GM06990 (cell line): ENCODE results near the gene PIGQ.

Experiments
- DNase-seq: peaks from one replicate; pipeline ENCODE4 v3.0.0-alpha.2; 2011; ENCODE audit not compliant: insufficient read length; ENCODE audit errors: extremely low read depth
- H3K27me3 ChIP-seq: replicated peaks from 2 replicates; pipeline ENCODE4 v1.6.0; 2011; ENCODE audit warnings: low read length; ENCODE audit not compliant: control insufficient read depth, insufficient read depth
- H3K36me3 ChIP-seq: 2 replicates; pipeline ENCODE4 v1.5.1; 2011; ENCODE audit warnings: low read length; ENCODE audit not compliant: control insufficient read depth, insufficient read depth
- H3K4me3 ChIP-seq: replicated peaks from 2 replicates; pipeline ENCODE4 v1.5.1; 2011; ENCODE audit warnings: low read depth, mild to moderate bottlenecking, control low read depth, low read length
- CTCF ChIP-seq: IDR thresholded peaks from 2 replicates; pipeline ENCODE4 v1.5.1; 2011; ENCODE audit warnings: low read length, control low read depth, mild to moderate bottlenecking, inconsistent platforms; ENCODE audit not compliant: insufficient read depth, poor library complexity, severe bottlenecking

The PIGQ gene

GRCh38 chr16:620700-621525 lies 51.1 kb downstream of the PIGQ start:
- no peak for DNase-seq
- H3K36me3 ChIP-seq = no peaks in the 10 kb centered on the region; the same call in 1 of the 2 replicates
- TF ChIP-seq CTCF = no peak
- no peaks in the 10 kb centered on the region for H3K27me3 ChIP-seq
- H3K4me3 ChIP-seq = no peak overlapping the region

- DNase-seq = no peak
- Histone ChIP-seq H3K36me3 (no peaks in the 10 kb centered on the region; the same call in 1 of the 2 replicates), H3K4me3 (no peak overlapping the region), H3K27me3 (no peaks in the 10 kb centered on the region)
- no peak for TF ChIP-seq CTCF
Measured at GRCh38 chr16:621526-622105, 51.8 kb downstream of the PIGQ start.

GRCh38 chr16:622920-623280 lies 53.1 kb downstream of the PIGQ start:
- H3K36me3 ChIP-seq = no peaks in the 10 kb centered on the region; the same call in 1 of the 2 replicates
- no peak for TF ChIP-seq CTCF
- DNase-seq = no peak
- H3K4me3 ChIP-seq = no peak overlapping the region
- no peaks in the 10 kb centered on the region for H3K27me3 ChIP-seq

GRCh38 chr16:624526-625070 lies 54.8 kb downstream of the PIGQ start:
- no peaks in the 10 kb centered on the region for H3K27me3 ChIP-seq
- no peak overlapping the region for H3K4me3 ChIP-seq
- H3K36me3 ChIP-seq = no peaks in the 10 kb centered on the region; the same call in 1 of the 2 replicates
- TF ChIP-seq CTCF = no peak
- no peak for DNase-seq

GRCh38 chr16:625117-625976 lies 55.6 kb downstream of the PIGQ start:
- DNase-seq = no peak
- TF ChIP-seq CTCF = no peak
- Histone ChIP-seq H3K36me3 (no peaks in the 10 kb centered on the region; the same call in 1 of the 2 replicates), H3K27me3 (no peaks in the 10 kb centered on the region), H3K4me3 (no peak overlapping the region)
